GM18505 (cell line): ENCODE results near the gene DZANK1.
"Not testable (repeated sequence)": the region's sequence is repeated elsewhere in the genome, so short reads cannot be mapped to it uniquely, and the experiment has no call there.

ENCODE experiments used
- ATAC-seq: cut with Tn5 transposase; IDR thresholded peaks from one replicate; pipeline ENCODE4 v1.9.1; 2021; ENCODE audit not compliant: unreplicated experiment
- POLR2A ChIP-seq: IDR thresholded peaks from 4 replicates; pipeline ENCODE4 v1.6.1; 2011; ENCODE audit warnings: borderline replicate concordance; ENCODE audit not compliant: insufficient read depth, insufficient read length; ENCODE audit errors: extremely low read depth

DZANK1 gene

GRCh38 chr20:18421608-18422007, 45.2 kb downstream of the DZANK1 start:
- no peak for TF ChIP-seq POLR2A
- no peak for ATAC-seq

GRCh38 chr20:18416486-18416885, 50.3 kb downstream of the DZANK1 start:
- ATAC-seq = no peak
- TF ChIP-seq POLR2A = no peak

GRCh38 chr20:18414140-18414539, 52.7 kb downstream of the DZANK1 start:
- no peak for ATAC-seq
- no peak for TF ChIP-seq POLR2A

GRCh38 chr20:18412221-18412901, 54.5 kb downstream of the DZANK1 start:
- no peak for ATAC-seq
- no peak for TF ChIP-seq POLR2A

- TF ChIP-seq POLR2A = no peak
- no peak for ATAC-seq
Measured at GRCh38 chr20:18405826-18406225, 61.0 kb downstream of the DZANK1 start.

GRCh38 chr20:18404172-18404571, 62.7 kb downstream of the DZANK1 start:
- TF ChIP-seq POLR2A = no peak
- no peak for ATAC-seq

- no peak for ATAC-seq
- TF ChIP-seq POLR2A = no peak
Measured at GRCh38 chr20:18403269-18403668, 63.6 kb downstream of the DZANK1 start.

- no peak for TF ChIP-seq POLR2A
- ATAC-seq = no peak
Measured at GRCh38 chr20:18401305-18401704, 65.5 kb downstream of the DZANK1 start.

GRCh38 chr20:18400460-18400859, 66.4 kb downstream of the DZANK1 start:
- TF ChIP-seq POLR2A = no peak
- ATAC-seq = no peak

- not testable (repeated sequence) for ATAC-seq
Measured at GRCh38 chr20:18398713-18399112, 68.1 kb downstream of the DZANK1 start.

GRCh38 chr20:18397030-18397429, 69.8 kb downstream of the DZANK1 start:
- ATAC-seq = no peak
- no peak for TF ChIP-seq POLR2A

GRCh38 chr20:18395544-18395943, 71.3 kb downstream of the DZANK1 start:
- TF ChIP-seq POLR2A = no peak
- no peak for ATAC-seq

GRCh38 chr20:18394363-18394762, 72.5 kb downstream of the DZANK1 start:
- no peak for ATAC-seq
- TF ChIP-seq POLR2A = no peak

GRCh38 chr20:18391686-18392085, 75.1 kb downstream of the DZANK1 start:
- no peak for TF ChIP-seq POLR2A
- no peak for ATAC-seq

- no peak for TF ChIP-seq POLR2A
- no peak for ATAC-seq
Measured at GRCh38 chr20:18390201-18390600, 76.6 kb downstream of the DZANK1 start.
